NT2/D1 (cell line): ENCODE data around the gene UTP11.

Experiments
- YY1 ChIP-seq: IDR thresholded peaks from 2 replicates; pipeline ENCODE4 v1.6.1; 2011; ENCODE audit not compliant: insufficient read length, insufficient read depth
- ZNF274 ChIP-seq: IDR thresholded peaks from 2 replicates; pipeline ENCODE4 v1.6.1; 2011; ENCODE audit warnings: mild to moderate bottlenecking, low read depth, low read length

GRCh38 chr1:38061883-38062328, 49.4 kb downstream of the UTP11 start:
- TF ChIP-seq YY1 (no peak), ZNF274 (no peak)
